IPS-20b (cell line): ENCODE measurements around the gene RERE.
"Not testable (repeated sequence)": the region's sequence is repeated elsewhere in the genome, so short reads cannot be mapped to it uniquely, and the experiment has no call there.

Experiments
- H3K27ac ChIP-seq: one replicate; pipeline ENCODE4 v1.5.1; 2013; ENCODE audit warnings: low read length
- H3K27me3 ChIP-seq: 2 replicates; pipeline ENCODE4 v1.6.1; 2013; ENCODE audit warnings: mild to moderate bottlenecking, low read length, inconsistent platforms; ENCODE audit not compliant: insufficient read depth
- H3K36me3 ChIP-seq: 2 replicates; pipeline ENCODE4 v1.6.1; 2013; ENCODE audit warnings: low read depth, mild to moderate bottlenecking, inconsistent platforms, low read length, moderate library complexity; ENCODE audit not compliant: insufficient read depth
- H3K4me1 ChIP-seq: 2 replicates; pipeline ENCODE4 v1.6.1; 2013; ENCODE audit warnings: mild to moderate bottlenecking, control low read depth, inconsistent platforms, low read length, moderate library complexity; ENCODE audit not compliant: insufficient read depth
- H3K4me3 ChIP-seq: 2 replicates; pipeline ENCODE4 v1.5.1; 2013; ENCODE audit warnings: mild to moderate bottlenecking, low read length, inconsistent platforms
- H3K9ac ChIP-seq: 2 replicates; pipeline ENCODE4 v1.6.1; 2013; ENCODE audit warnings: low read depth, mild to moderate bottlenecking, inconsistent platforms, low read length, moderate library complexity
- H3K9me3 ChIP-seq: 2 replicates; pipeline ENCODE4 v1.6.1; 2013; ENCODE audit warnings: mild to moderate bottlenecking, low read depth, low read length, inconsistent platforms; ENCODE audit not compliant: insufficient read depth

The RERE gene

DNA sequence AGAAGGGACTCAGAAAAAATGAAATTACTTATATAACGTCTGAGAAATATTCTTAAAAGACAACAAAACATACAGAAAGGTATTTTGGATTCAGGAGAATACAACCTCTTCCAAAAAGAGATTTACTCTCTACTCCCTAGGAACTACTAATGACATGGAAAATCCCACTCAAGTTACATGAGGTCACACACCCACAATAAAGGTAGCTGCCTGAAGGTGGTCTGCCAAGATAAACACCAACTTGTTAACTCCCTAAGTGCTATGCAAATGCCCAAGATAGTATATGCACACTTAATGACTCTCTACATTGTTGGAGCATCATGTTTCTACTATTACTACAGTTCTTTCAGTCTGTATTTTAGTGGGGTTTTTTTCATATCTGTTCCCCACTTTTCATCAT, 26.5 kb downstream of the RERE start:
- Histone ChIP-seq H3K27ac (no peak overlapping the region), H3K9ac (no peak overlapping the region), H3K4me3 (0 out of 2 replicates have a peak overlapping the region, but pooled peaks have one; percentile 3), H3K36me3 (peaks cover 2% of the 10 kb centered on the region; the same call in 1 of the 2 replicates), H3K4me1 (peaks cover 33% of the 10 kb centered on the region), H3K9me3 (no peaks in the 10 kb centered on the region), H3K27me3 (no peaks in the 10 kb centered on the region)

GRCh38 chr1:8790478-8790877, 27.0 kb downstream of the RERE start:
- peaks cover 33% of the 10 kb centered on the region for H3K4me1 ChIP-seq
- no peaks in the 10 kb centered on the region for H3K27me3 ChIP-seq
- no peak overlapping the region for H3K27ac ChIP-seq
- H3K9ac ChIP-seq, result no peak overlapping the region
- H3K4me3 ChIP-seq, result no peak overlapping the region
- H3K9me3 ChIP-seq, result no peaks in the 10 kb centered on the region
- H3K36me3 ChIP-seq, result peaks cover 3% of the 10 kb centered on the region; the same call in 1 of the 2 replicates

DNA sequence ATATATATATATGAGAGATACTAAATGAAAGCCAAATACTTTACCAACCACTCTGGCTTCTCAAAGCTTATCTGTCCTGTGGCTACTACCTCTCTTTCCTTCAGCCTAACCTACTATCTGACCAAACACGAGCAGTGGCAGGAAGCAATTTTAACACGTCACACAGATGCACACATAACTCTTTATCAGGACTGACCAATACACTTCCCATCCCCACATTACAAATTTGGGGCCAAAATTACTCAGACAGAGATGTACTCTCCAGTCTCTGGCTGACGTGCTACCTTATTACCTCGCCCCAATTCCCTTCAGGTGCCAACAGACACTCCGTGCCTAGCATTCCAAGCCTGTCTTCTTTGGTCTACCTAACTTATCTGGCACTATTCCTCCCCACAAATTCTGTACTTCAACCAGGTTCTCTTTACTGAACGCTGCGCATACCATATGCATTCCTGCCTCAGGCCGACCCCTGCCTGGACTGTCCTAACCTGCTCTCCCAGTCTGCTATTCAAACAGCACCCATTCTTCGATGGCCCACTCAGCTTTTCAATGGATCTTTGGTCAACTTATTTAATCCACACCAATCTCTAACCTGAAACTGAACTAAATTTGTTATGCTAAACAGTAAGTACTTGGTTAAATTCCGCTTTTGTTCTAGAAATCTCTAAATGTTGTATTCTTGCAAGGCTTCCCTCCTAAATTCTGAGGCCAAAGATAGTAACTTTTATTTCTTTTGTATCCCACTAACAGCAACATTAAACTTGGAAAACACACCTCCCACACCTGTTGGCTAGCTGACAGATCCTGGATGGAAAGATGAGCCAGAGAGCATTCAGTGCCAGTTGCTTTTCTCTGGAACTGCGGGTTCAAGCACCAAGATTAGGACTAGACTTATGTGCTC, 27.9 kb downstream of the RERE start:
- H3K27me3 ChIP-seq, result no peaks in the 10 kb centered on the region
- peaks cover 3% of the 10 kb centered on the region; the same call in 1 of the 2 replicates for H3K36me3 ChIP-seq
- H3K9me3 ChIP-seq, result no peaks in the 10 kb centered on the region
- H3K27ac ChIP-seq, result no peak overlapping the region
- H3K4me1 ChIP-seq, result peaks cover 33% of the 10 kb centered on the region
- peak overlapping the region; percentile 49 for H3K4me3 ChIP-seq
- H3K9ac ChIP-seq, result peak overlapping the region; percentile 48; the same call in 1 of the 2 replicates

DNA sequence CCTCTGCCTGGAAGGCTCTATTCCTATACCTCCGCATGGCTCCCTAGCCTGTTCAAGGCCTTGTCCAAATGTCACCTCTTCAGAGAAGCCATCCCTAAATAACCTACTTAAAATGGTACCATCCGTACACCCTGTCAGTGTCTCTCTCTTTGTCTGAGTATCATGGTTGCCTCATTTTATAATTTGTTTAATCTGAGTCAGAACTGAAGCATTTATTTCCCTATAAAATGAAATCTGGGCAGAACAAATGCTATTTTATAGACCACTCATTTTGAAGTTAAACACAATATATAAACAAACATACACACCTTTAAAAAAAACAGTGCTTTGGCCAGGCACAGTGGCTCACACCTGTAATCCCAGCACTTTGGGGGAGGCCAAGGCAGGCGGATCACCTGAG, 30.2 kb downstream of the RERE start:
- H3K9me3 ChIP-seq, result no peaks in the 10 kb centered on the region
- no peak overlapping the region for H3K4me3 ChIP-seq
- H3K27me3 ChIP-seq, result no peaks in the 10 kb centered on the region
- peaks cover 3% of the 10 kb centered on the region; the same call in 1 of the 2 replicates for H3K36me3 ChIP-seq
- H3K4me1 ChIP-seq, result peaks cover 27% of the 10 kb centered on the region
- H3K27ac ChIP-seq, result no peak overlapping the region
- H3K9ac ChIP-seq, result no peak overlapping the region

DNA sequence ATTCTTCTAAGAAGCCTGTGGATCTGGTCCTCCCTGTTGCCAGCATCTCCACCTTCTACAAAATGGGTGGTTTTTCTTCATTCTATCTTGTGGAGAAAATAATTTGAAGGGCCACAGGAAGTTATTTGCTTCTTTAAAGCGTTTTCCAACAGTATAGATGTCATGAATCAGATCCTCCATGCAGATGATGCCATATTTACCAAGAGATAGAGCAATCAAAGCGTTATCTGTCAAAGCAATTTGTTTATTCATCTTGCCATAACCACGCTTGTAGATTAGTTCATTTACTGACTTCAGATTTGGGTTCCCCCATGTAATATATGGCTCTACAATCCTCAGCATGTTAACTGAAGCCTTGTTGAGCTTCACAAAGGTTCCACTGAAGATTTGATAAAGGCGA, 31.2 kb downstream of the RERE start:
- not testable (repeated sequence) for H3K9ac ChIP-seq, H3K27ac ChIP-seq, H3K9me3 ChIP-seq, H3K36me3 ChIP-seq, H3K4me3 ChIP-seq, H3K27me3 ChIP-seq
- peaks cover 18% of the 10 kb centered on the region; the same call in 1 of the 2 replicates for H3K4me1 ChIP-seq

DNA sequence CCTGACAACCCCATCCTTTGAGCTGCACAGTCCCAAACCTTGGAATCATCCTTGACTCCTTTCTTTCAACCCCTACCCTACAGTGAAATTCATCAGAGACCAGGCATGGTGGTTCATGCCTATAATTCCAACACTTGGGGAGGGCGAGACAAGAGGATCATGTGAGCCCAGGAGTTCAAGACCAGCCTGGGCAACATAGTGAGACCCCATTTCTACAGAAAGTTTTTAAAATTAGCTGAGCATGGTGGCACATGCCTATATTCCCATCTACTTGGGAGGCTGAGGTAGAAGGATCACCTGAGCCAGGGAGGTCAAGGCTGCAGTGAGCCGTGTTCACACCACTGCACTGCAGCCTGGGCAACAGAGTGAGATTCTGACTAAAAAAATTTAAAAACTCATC, 34.5 kb downstream of the RERE start:
- H3K9ac ChIP-seq, result no peak overlapping the region
- H3K27me3 ChIP-seq, result no peaks in the 10 kb centered on the region
- peaks cover 3% of the 10 kb centered on the region; the same call in 1 of the 2 replicates for H3K36me3 ChIP-seq
- H3K27ac ChIP-seq, result no peak overlapping the region
- no peak overlapping the region for H3K4me3 ChIP-seq
- H3K9me3 ChIP-seq, result no peaks in the 10 kb centered on the region
- H3K4me1 ChIP-seq, result no peaks in the 10 kb centered on the region; the same call in 1 of the 2 replicates

DNA sequence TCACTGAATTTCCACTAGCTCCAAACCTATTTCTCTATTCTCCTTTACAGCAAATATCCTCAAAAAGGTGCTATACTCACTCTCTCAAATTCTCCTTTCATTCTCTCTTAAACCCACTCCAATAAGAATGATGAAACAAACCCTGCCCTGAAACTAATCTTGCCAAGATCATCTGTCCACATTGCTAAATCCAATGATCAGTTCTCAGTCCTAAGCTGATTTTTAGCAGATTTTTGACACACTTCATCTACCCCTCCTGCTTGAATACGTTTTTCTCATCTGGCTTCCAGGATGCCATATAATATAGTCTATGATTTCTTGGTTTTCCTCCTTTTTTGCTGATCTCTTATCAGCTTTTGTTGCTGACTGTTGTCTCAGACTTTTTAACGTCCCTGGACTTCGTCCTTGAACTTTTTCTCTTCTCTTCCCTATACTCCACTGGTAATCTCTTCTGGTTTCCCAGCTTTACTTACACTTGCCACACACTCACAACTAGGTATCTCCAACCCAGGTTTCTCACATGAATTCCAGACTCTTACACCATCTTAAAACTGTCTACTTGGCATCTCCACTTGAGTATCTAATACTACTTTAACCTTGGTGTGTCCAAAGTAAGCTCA, 35.3 kb downstream of the RERE start:
- Histone ChIP-seq H3K4me1 (no peaks in the 10 kb centered on the region; the same call in 1 of the 2 replicates), H3K9me3 (no peaks in the 10 kb centered on the region), H3K4me3 (no peak overlapping the region), H3K36me3 (peaks cover 3% of the 10 kb centered on the region; the same call in 1 of the 2 replicates), H3K27me3 (no peaks in the 10 kb centered on the region), H3K9ac (no peak overlapping the region), H3K27ac (no peak overlapping the region)

DNA sequence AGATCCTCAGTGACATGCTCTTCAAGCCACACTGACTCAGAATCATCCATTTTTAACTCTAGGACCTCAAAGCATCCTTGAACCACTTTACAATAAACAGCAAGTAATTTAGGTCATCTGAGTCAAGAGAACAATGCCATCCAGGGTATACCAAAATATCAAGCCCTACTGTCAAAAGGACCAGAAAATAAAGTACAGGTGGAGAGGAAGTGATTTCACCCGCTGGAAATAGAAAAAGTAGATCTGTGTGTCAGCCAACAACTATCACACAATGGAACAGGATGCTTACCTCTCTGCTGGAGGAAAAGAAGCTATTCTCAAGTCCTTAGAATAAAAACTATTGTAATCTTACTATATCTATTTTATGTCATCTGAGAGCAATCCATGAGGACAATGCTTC, 37.0 kb downstream of the RERE start:
- no peaks in the 10 kb centered on the region for H3K9me3 ChIP-seq
- H3K4me3 ChIP-seq, result no peak overlapping the region
- H3K27me3 ChIP-seq, result no peaks in the 10 kb centered on the region
- no peak overlapping the region for H3K27ac ChIP-seq
- no peaks in the 10 kb centered on the region; the same call in 1 of the 2 replicates for H3K4me1 ChIP-seq
- no peaks in the 10 kb centered on the region for H3K36me3 ChIP-seq
- no peak overlapping the region for H3K9ac ChIP-seq

GRCh38 chr1:8777867-8778266, 39.6 kb downstream of the RERE start:
- Histone ChIP-seq H3K27me3 (no peaks in the 10 kb centered on the region), H3K4me1 (no peaks in the 10 kb centered on the region), H3K36me3 (no peaks in the 10 kb centered on the region), H3K9ac (no peak overlapping the region), H3K27ac (no peak overlapping the region), H3K4me3 (no peak overlapping the region), H3K9me3 (no peaks in the 10 kb centered on the region)

GRCh38 chr1:8776104-8776503, 41.3 kb downstream of the RERE start:
- no peak overlapping the region for H3K4me3 ChIP-seq
- H3K9ac ChIP-seq, result no peak overlapping the region
- no peaks in the 10 kb centered on the region for H3K4me1 ChIP-seq
- H3K27me3 ChIP-seq, result no peaks in the 10 kb centered on the region
- no peaks in the 10 kb centered on the region for H3K9me3 ChIP-seq
- no peaks in the 10 kb centered on the region for H3K36me3 ChIP-seq
- H3K27ac ChIP-seq, result no peak overlapping the region

- no peaks in the 10 kb centered on the region for H3K36me3 ChIP-seq
- no peak overlapping the region for H3K9ac ChIP-seq
- H3K27me3 ChIP-seq, result no peaks in the 10 kb centered on the region
- no peaks in the 10 kb centered on the region for H3K9me3 ChIP-seq
- H3K4me3 ChIP-seq, result no peak overlapping the region
- H3K27ac ChIP-seq, result no peak overlapping the region
- H3K4me1 ChIP-seq, result peaks cover 8% of the 10 kb centered on the region
Observed at GRCh38 chr1:8767006-8767405, 50.4 kb downstream of the RERE start.

DNA sequence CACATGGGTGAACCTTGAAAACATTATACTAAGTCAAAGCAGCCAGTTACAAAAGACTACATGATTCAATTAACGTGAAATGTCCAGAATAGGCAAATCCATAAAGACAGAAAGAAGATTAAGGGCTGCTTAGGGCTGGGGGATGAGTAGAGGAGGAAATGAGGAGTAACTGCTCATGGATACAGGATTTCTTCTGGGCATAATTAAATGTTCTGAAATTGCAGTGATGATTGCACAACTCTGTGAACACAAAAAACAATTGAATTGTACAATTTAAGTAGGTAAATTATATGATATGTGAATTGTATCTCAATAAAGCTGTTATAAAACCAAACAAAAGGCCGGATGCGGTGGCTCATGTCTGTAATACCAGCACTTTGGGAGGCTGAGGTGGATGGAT, 52.2 kb downstream of the RERE start:
- Histone ChIP-seq H3K27me3 (no peaks in the 10 kb centered on the region), H3K9me3 (no peaks in the 10 kb centered on the region), H3K27ac (no peak overlapping the region), H3K9ac (no peak overlapping the region), H3K36me3 (no peaks in the 10 kb centered on the region), H3K4me3 (no peak overlapping the region), H3K4me1 (peaks cover 8% of the 10 kb centered on the region)
